Tibial artery (tissue), 4 donors: Measurements from ENCODE around the gene PPM1A.

Experiments
- DNase-seq, 2 donors: peaks; one replicate each; pipeline ENCODE4 v3.0.0-alpha.2; 2019
- H3K27ac ChIP-seq, 2 donors: fragments of 200-600 bp; sonication (generic) in 1 of 2; 1 replicate in 1 of 2; 2 replicates in 1 of 2; pipeline ENCODE4 v1.5.1; 2018 to 2019; ENCODE audit warnings: mild to moderate bottlenecking in 1 of 2
- H3K27me3 ChIP-seq, 2 donors: fragments of 200-600 bp; sonication (generic) in 1 of 2; one replicate each; pipeline versions ENCODE4 v1.5.1 to v1.6.0; 2016 to 2019
- H3K36me3 ChIP-seq, 3 donors: fragments of 200-600 bp; sonication (generic) in 2 of 3; one replicate each; pipeline ENCODE4 v1.5.1; 2016 to 2019; ENCODE audit warnings: mild to moderate bottlenecking in 2 of 3
- H3K4me1 ChIP-seq, 4 donors: fragments of 200-600 bp; sonication (generic) in 2 of 4; 1 replicate in 3 of 4; 2 replicates in 1 of 4; pipeline ENCODE4 v1.5.1; 2016 to 2019
- H3K4me3 ChIP-seq, 2 donors: fragments of 200-600 bp; sonication (generic) in 1 of 2; 1 replicate in 1 of 2; 2 replicates in 1 of 2; pipeline ENCODE4 v1.5.1; 2018 to 2019; ENCODE audit warnings: mild to moderate bottlenecking in 2 of 2
- H3K9me3 ChIP-seq, 3 donors: fragments of 200-600 bp; sonication (generic) in 1 of 3; one replicate each; pipeline ENCODE4 v1.5.1; 2016 to 2019
- CTCF ChIP-seq, 2 experiments: fragments of 200-600 bp in 1 of 2; fragments of 450-650 bp in 1 of 2; IDR thresholded peaks; one replicate each; pipeline ENCODE4 v1.5.1; 2017 to 2019; ENCODE audit warnings: antibody characterized with exemption in 2 of 2, mild to moderate bottlenecking in 1 of 2, moderate library complexity in 1 of 2
- intact Hi-C: fragments of 100-400 bp; cut with DNase I; formaldehyde crosslinking; loops from one replicate; pipeline ENCODE4 v1.15.0; 2023; ENCODE audit warnings: low total_unique reads

PPM1A gene

GRCh38 chr14:60220917-60221316 is 28.1 kb upstream of the PPM1A start:
- intact Hi-C loops, result loop anchor here (5.0 kb wide), 1 partner anchor 186 kb away; no protein-coding TSS in a partner anchor
- H3K27ac ChIP-seq, result no peak overlapping the region
- TF ChIP-seq CTCF (IDR thresholded peaks at IDR 0.05), result no peak
- no peaks in the 10 kb centered on the region for H3K27me3 ChIP-seq
- peaks cover 0 to 9% (median 0%) of the 10 kb centered on the region in 4 donors for H3K4me1 ChIP-seq
- H3K4me3 ChIP-seq, result no peak overlapping the region
- no peaks in the 10 kb centered on the region for H3K9me3 ChIP-seq
- H3K36me3 ChIP-seq, result no peaks in the 10 kb centered on the region
- no peak for DNase-seq

GRCh38 chr14:60221457-60221856 is 27.6 kb upstream of the PPM1A start:
- H3K27ac ChIP-seq, result no peak overlapping the region
- H3K9me3 ChIP-seq, result no peaks in the 10 kb centered on the region
- no peak for DNase-seq
- no peak for TF ChIP-seq CTCF (IDR thresholded peaks at IDR 0.05)
- no peaks in the 10 kb centered on the region for H3K27me3 ChIP-seq
- intact Hi-C loops, result loop anchor here (5.0 kb wide), 1 partner anchor 186 kb away; no protein-coding TSS in a partner anchor
- peaks cover 0 to 5% (median 0%) of the 10 kb centered on the region in 4 donors for H3K4me1 ChIP-seq
- no peaks in the 10 kb centered on the region for H3K36me3 ChIP-seq
- no peak overlapping the region for H3K4me3 ChIP-seq

GRCh38 chr14:60222820-60223219 is 26.2 kb upstream of the PPM1A start:
- Histone ChIP-seq H3K4me3 (no peak overlapping the region), H3K27ac (no peak overlapping the region), H3K36me3 (no peaks in the 10 kb centered on the region), H3K27me3 (no peaks in the 10 kb centered on the region), H3K4me1 (no peaks in the 10 kb centered on the region), H3K9me3 (no peaks in the 10 kb centered on the region)
- TF ChIP-seq CTCF (IDR thresholded peaks at IDR 0.05), result no peak
- intact Hi-C loops, result loop anchor here (5.0 kb wide), 1 partner anchor 184 kb away; no protein-coding TSS in a partner anchor
- no peak for DNase-seq

- TF ChIP-seq CTCF (IDR thresholded peaks at IDR 0.05), result no peak
- H3K4me1 ChIP-seq, result no peaks in the 10 kb centered on the region
These were observed 23.8 kb upstream of the PPM1A start for GRCh38 chr14:60225265-60225664.

GRCh38 chr14:60226298-60226697 is 22.7 kb upstream of the PPM1A start:
- no peak overlapping the region for H3K4me3 ChIP-seq
- TF ChIP-seq CTCF (IDR thresholded peaks at IDR 0.05), result no peak
- DNase-seq, result no peak
- H3K27ac ChIP-seq, result no peak overlapping the region
- intact Hi-C loops, result no loop called here
- H3K9me3 ChIP-seq, result peaks cover 0 to 1% (median 0%) of the 10 kb centered on the region in 3 donors
- no peaks in the 10 kb centered on the region for H3K36me3 ChIP-seq
- no peaks in the 10 kb centered on the region for H3K4me1 ChIP-seq
- H3K27me3 ChIP-seq, result no peaks in the 10 kb centered on the region

More at GRCh38 chr14:60225265-60225664, 23.8 kb upstream of the PPM1A start:
- Histone ChIP-seq H3K36me3 (no peaks in the 10 kb centered on the region), H3K27me3 (no peaks in the 10 kb centered on the region), H3K27ac (no peak overlapping the region), H3K4me3 (no peak overlapping the region), H3K9me3 (no peaks in the 10 kb centered on the region)
- intact Hi-C loops, result no loop called here
- DNase-seq, result no peak

- no peaks in the 10 kb centered on the region for H3K36me3 ChIP-seq
- no peaks in the 10 kb centered on the region for H3K27me3 ChIP-seq
- H3K27ac ChIP-seq, result no peak overlapping the region
- no peak for DNase-seq
- no peak overlapping the region for H3K4me3 ChIP-seq
- H3K9me3 ChIP-seq, result peaks cover 0 to 11% (median 0%) of the 10 kb centered on the region in 3 donors
- no peak for TF ChIP-seq CTCF (IDR thresholded peaks at IDR 0.05)
- intact Hi-C loops, result no loop called here
- H3K4me1 ChIP-seq, result no peaks in the 10 kb centered on the region
These were observed 21.7 kb upstream of the PPM1A start for GRCh38 chr14:60227291-60227690.
